Neural crest cell (in vitro differentiated cells): Measurements from ENCODE around the gene LHFPL3. TPM values are rescaled to one million over a fixed set of nuclear protein-coding genes. Genes with fewer than 3 reads are reported as not detected.

ENCODE experiments used
- DNase-seq: peaks from one replicate; pipeline ENCODE4 v3.0.0; 2021; ENCODE audit warnings: low read depth, mixed read lengths, low spot score
- H3K27ac Mint-ChIP-seq: one replicate; pipeline ENCODE4 v1.8.0; 2021; ENCODE audit warnings: mild to moderate bottlenecking, mixed read lengths; ENCODE audit not compliant: unreplicated experiment
- H3K27me3 Mint-ChIP-seq: 2 replicates; pipeline ENCODE4 v1.8.0; 2021; ENCODE audit warnings: low read depth, mild to moderate bottlenecking, mixed read lengths
- H3K36me3 Mint-ChIP-seq: 2 replicates; pipeline ENCODE4 v1.8.0; 2021; ENCODE audit warnings: low read depth, mild to moderate bottlenecking, mixed read lengths
- H3K4me1 Mint-ChIP-seq: 2 replicates; pipeline ENCODE4 v1.8.0; 2021; ENCODE audit warnings: mixed read lengths
- H3K4me3 Mint-ChIP-seq: one replicate; pipeline ENCODE4 v1.8.0; 2021; ENCODE audit warnings: mild to moderate bottlenecking, mixed read lengths
- H3K9me3 Mint-ChIP-seq: 2 replicates; pipeline ENCODE4 v1.8.0; 2021; ENCODE audit warnings: mixed read lengths
- CTCF ChIP-seq: fragments of 200-600 bp; sonication (generic); conservative IDR thresholded peaks from 2 replicates; pipeline ENCODE4 v1.5.0; 2021; ENCODE audit warnings: antibody characterized with exemption, mild to moderate bottlenecking
- total RNA-seq: library from RNA; stranded (reverse); gene quantifications from 2 replicates; pipeline ENCODE4 v1.2.1, GENCODE V29; 2021

The LHFPL3 gene
- total RNA-seq, 1 donor from 2014 or later = not detected

GRCh38 chr7:104414216-104414615 is 85.8 kb downstream of the LHFPL3 start:
- Mint-ChIP-seq H3K4me3 (no peak overlapping the region), H3K4me1 (no peaks in the 10 kb centered on the region), H3K9me3 (peaks cover 3% of the 10 kb centered on the region), H3K27me3 (peaks cover 5% of the 10 kb centered on the region), H3K36me3 (no peaks in the 10 kb centered on the region), H3K27ac (no peak overlapping the region)
- TF ChIP-seq CTCF = no peak
- no peak for DNase-seq

GRCh38 chr7:104415700-104416099 is 87.3 kb downstream of the LHFPL3 start:
- no peak overlapping the region for H3K27ac Mint-ChIP-seq
- no peak for TF ChIP-seq CTCF
- no peaks in the 10 kb centered on the region for H3K36me3 Mint-ChIP-seq
- no peak overlapping the region for H3K4me3 Mint-ChIP-seq
- no peak for DNase-seq
- peaks cover 5% of the 10 kb centered on the region for H3K27me3 Mint-ChIP-seq
- H3K4me1 Mint-ChIP-seq = no peaks in the 10 kb centered on the region
- H3K9me3 Mint-ChIP-seq = peaks cover 3% of the 10 kb centered on the region

GRCh38 chr7:104416866-104417393 is 88.5 kb downstream of the LHFPL3 start:
- no peaks in the 10 kb centered on the region for H3K36me3 Mint-ChIP-seq
- DNase-seq = no peak
- H3K4me1 Mint-ChIP-seq = no peaks in the 10 kb centered on the region
- TF ChIP-seq CTCF = no peak
- peaks cover 5% of the 10 kb centered on the region for H3K27me3 Mint-ChIP-seq
- H3K27ac Mint-ChIP-seq = no peak overlapping the region
- H3K4me3 Mint-ChIP-seq = no peak overlapping the region
- peaks cover 3% of the 10 kb centered on the region for H3K9me3 Mint-ChIP-seq

- no peak overlapping the region for H3K4me3 Mint-ChIP-seq
- H3K36me3 Mint-ChIP-seq = no peaks in the 10 kb centered on the region
- H3K27me3 Mint-ChIP-seq = peaks cover 4% of the 10 kb centered on the region
- DNase-seq = no peak
- TF ChIP-seq CTCF = no peak
- H3K27ac Mint-ChIP-seq = no peak overlapping the region
- H3K4me1 Mint-ChIP-seq = no peaks in the 10 kb centered on the region
- peaks cover 2% of the 10 kb centered on the region for H3K9me3 Mint-ChIP-seq
Observed at GRCh38 chr7:104431930-104432329, 103.5 kb downstream of the LHFPL3 start.

- no peak overlapping the region for H3K27ac Mint-ChIP-seq
- no peaks in the 10 kb centered on the region for H3K36me3 Mint-ChIP-seq
- peaks cover 2% of the 10 kb centered on the region for H3K9me3 Mint-ChIP-seq
- TF ChIP-seq CTCF = no peak
- no peak for DNase-seq
- no peak overlapping the region for H3K4me3 Mint-ChIP-seq
- H3K4me1 Mint-ChIP-seq = no peaks in the 10 kb centered on the region
- H3K27me3 Mint-ChIP-seq = peaks cover 6% of the 10 kb centered on the region
Observed at GRCh38 chr7:104434129-104434528, 105.7 kb downstream of the LHFPL3 start.
